SK-N-MC (cell line): ENCODE data around the gene E2F3.

Source experiments
- EZH2 ChIP-seq: fragments of 200-600 bp; sonication (generic); IDR thresholded peaks from one replicate; pipeline ENCODE4 v1.6.1; 2017; ENCODE audit warnings: antibody characterized with exemption
- FOXP2 ChIP-seq: optimal IDR thresholded peaks from 2 replicates; pipeline ENCODE3; 2011; ENCODE audit warnings: mild to moderate bottlenecking, moderate library complexity; ENCODE audit not compliant: insufficient read depth; ENCODE audit errors: extremely low read length, control extremely low read depth
- POLR2AphosphoS5 ChIP-seq: IDR thresholded peaks from 2 replicates; pipeline ENCODE4 v1.6.1; 2012; ENCODE audit warnings: mild to moderate bottlenecking, low read depth, low read length, borderline replicate concordance

DNA sequence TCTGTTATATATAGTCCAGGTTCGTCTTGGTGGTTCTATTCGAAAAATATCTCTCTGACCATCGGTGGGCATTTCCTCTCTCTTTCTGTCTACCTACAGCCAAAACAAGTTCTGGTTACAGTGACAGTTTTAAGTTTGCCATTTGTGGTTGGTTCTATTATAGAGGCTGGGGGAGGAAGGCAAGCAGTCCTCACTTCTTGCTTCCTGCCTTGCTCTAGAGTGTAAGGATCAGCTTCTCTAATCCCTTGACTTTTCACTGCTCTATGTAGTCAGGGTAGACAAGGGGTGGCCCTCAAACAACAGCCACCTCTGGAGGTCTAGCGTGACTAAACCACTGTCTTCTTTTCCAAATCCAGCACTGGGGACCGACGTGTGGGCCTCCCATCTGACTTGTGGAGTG, 16.1 kb downstream of the E2F3 start:
- TF ChIP-seq POLR2AphosphoS5 (no peak), EZH2 (no peak), FOXP2 (no peak)
